Liver (tissue), 9 donors: Measurements from ENCODE around the gene PRLHR. TPM values are rescaled to one million over a fixed set of nuclear protein-coding genes. Genes with fewer than 3 reads are reported as not detected.

ENCODE experiments used
- DNase-seq: peaks from one replicate; pipeline ENCODE4 v3.0.0-alpha.2; 2017; ENCODE audit warnings: low spot score
- H3K27ac ChIP-seq, 2 donors: one replicate each; pipeline ENCODE4 v1.7.0; 2013; ENCODE audit warnings: inconsistent platforms in 2 of 2, low read length in 2 of 2, control low read depth in 1 of 2, low read depth in 1 of 2, mild to moderate bottlenecking in 1 of 2
- H3K27me3 ChIP-seq, 4 donors: one replicate each; pipeline versions ENCODE4 v1.6.1 to v1.7.0; 2013; ENCODE audit warnings: low read length in 3 of 4, inconsistent platforms in 1 of 4, mild to moderate bottlenecking in 1 of 4, moderate library complexity in 1 of 4; ENCODE audit not compliant: control insufficient read depth in 4 of 4, insufficient read depth in 4 of 4
- H3K36me3 ChIP-seq, 4 donors: one replicate each; pipeline versions ENCODE4 v1.6.1 to v1.7.0; 2013; ENCODE audit warnings: low read length in 3 of 4, mild to moderate bottlenecking in 3 of 4, low read depth in 1 of 4, moderate library complexity in 1 of 4; ENCODE audit not compliant: control insufficient read depth in 4 of 4, insufficient read depth in 3 of 4
- H3K4me1 ChIP-seq, 4 donors: one replicate each; pipeline versions ENCODE4 v1.6.1 to v1.7.0; 2013; ENCODE audit warnings: low read length in 3 of 4, mild to moderate bottlenecking in 3 of 4, moderate library complexity in 1 of 4; ENCODE audit not compliant: control insufficient read depth in 4 of 4, insufficient read depth in 4 of 4
- H3K4me3 ChIP-seq, 3 donors: one replicate each; pipeline versions ENCODE4 v1.6.1 to v1.7.0; 2013; ENCODE audit warnings: low read length in 3 of 3, control low read depth in 1 of 3, low read depth in 1 of 3, mild to moderate bottlenecking in 1 of 3
- H3K9ac ChIP-seq, 2 donors: one replicate each; pipeline ENCODE4 v1.7.0; 2013; ENCODE audit warnings: low read length in 2 of 2, mild to moderate bottlenecking in 2 of 2, moderate library complexity in 2 of 2, control low read depth in 1 of 2, low read depth in 1 of 2
- H3K9me3 ChIP-seq, 4 donors: one replicate each; pipeline versions ENCODE4 v1.6.1 to v1.7.0; 2013; ENCODE audit warnings: low read length in 3 of 4; ENCODE audit not compliant: control insufficient read depth in 4 of 4
- CTCF ChIP-seq: fragments of 150-350 bp; IDR thresholded peaks from 2 replicates; pipeline ENCODE4 v1.5.1; 2017; ENCODE audit warnings: improper control_type of control experiment, low read depth, low read length; ENCODE audit not compliant: missing input control
- FOXA1 ChIP-seq: IDR thresholded peaks from 2 replicates; pipeline ENCODE4 v1.6.1; 2016; ENCODE audit warnings: antibody characterized with exemption
- FOXA2 ChIP-seq: IDR thresholded peaks from 2 replicates; pipeline ENCODE4 v1.6.1; 2016; ENCODE audit warnings: antibody characterized with exemption
- GABPA ChIP-seq, 2 donors: IDR thresholded peaks in 1 of 2; conservative IDR thresholded peaks in 1 of 2; 2 replicates each; pipeline ENCODE4 v1.6.1; 2016; ENCODE audit warnings: antibody characterized with exemption in 2 of 2, mild to moderate bottlenecking in 1 of 2, moderate library complexity in 1 of 2
- HNF4A ChIP-seq, 2 donors: conservative IDR thresholded peaks; 2 replicates each; pipeline ENCODE4 v1.6.1; 2016; ENCODE audit warnings: antibody characterized with exemption in 2 of 2, mild to moderate bottlenecking in 2 of 2
- HNF4G ChIP-seq: IDR thresholded peaks from 2 replicates; pipeline ENCODE4 v1.6.1; 2016; ENCODE audit warnings: antibody characterized with exemption
- JUND ChIP-seq, 2 donors: IDR thresholded peaks; 2 replicates each; pipeline ENCODE4 v1.6.1; 2016; ENCODE audit warnings: antibody characterized with exemption in 2 of 2
- MAX ChIP-seq: IDR thresholded peaks from 2 replicates; pipeline ENCODE4 v1.6.1; 2016; ENCODE audit warnings: antibody characterized with exemption
- NR2F2 ChIP-seq: IDR thresholded peaks from 2 replicates; pipeline ENCODE4 v1.6.1; 2016; ENCODE audit warnings: antibody characterized with exemption
- RAD21 ChIP-seq, 2 donors: IDR thresholded peaks; 2 replicates each; pipeline ENCODE4 v1.6.1; 2016; ENCODE audit warnings: antibody characterized with exemption in 2 of 2, mild to moderate bottlenecking in 2 of 2
- RXRA ChIP-seq, 2 donors: IDR thresholded peaks; 2 replicates each; pipeline ENCODE4 v1.6.1; 2017 to 2018; ENCODE audit warnings: antibody characterized with exemption in 2 of 2, mild to moderate bottlenecking in 1 of 2
- SP1 ChIP-seq: IDR thresholded peaks from 2 replicates; pipeline ENCODE4 v1.6.1; 2018; ENCODE audit warnings: antibody characterized with exemption, mild to moderate bottlenecking
- TAF1 ChIP-seq: conservative IDR thresholded peaks from 2 replicates; pipeline ENCODE4 v1.6.1; 2016; ENCODE audit warnings: antibody characterized with exemption, mild to moderate bottlenecking
- YY1 ChIP-seq: IDR thresholded peaks from 2 replicates; pipeline ENCODE4 v1.6.1; 2016; ENCODE audit warnings: antibody characterized with exemption, mild to moderate bottlenecking
- ZBTB33 ChIP-seq: IDR thresholded peaks from 2 replicates; pipeline ENCODE4 v1.6.1; 2016; ENCODE audit warnings: antibody characterized with exemption
- WGBS: extraction: QIAGEN DNeasy Blood & Tissue Kit; methylation state at CpG from one replicate; pipeline ENCODE4 v1.1.7; 2013; 5-methylcytosine and 5-hydroxymethylcytosine counted together
- polyA plus RNA-seq, 2 donors: library from polyadenylated mRNA; stranded (reverse) in 1 of 2; unstranded in 1 of 2; fragments of 200-250 nt in 1 of 2; fragments of >200 nt in 1 of 2; fragmentation: Nextera tagmentation in 1 of 2; extraction: Ambion mirVana in 1 of 2; gene quantifications; one replicate each; pipeline versions ENCODE4 v1.2.1 to v1.2.3, GENCODE V29; 2013 to 2015
- total RNA-seq, 2 donors: library from RNA; depleted of rRNA; stranded (reverse); fragments of >200 nt; gene quantifications; one replicate each; pipeline ENCODE4 v1.2.3, GENCODE V29; 2014
- TF ChIP-seq, protein P1 (sequence below): IDR thresholded peaks from 2 replicates; pipeline ENCODE4 v1.6.1; 2016; ENCODE audit warnings: antibody characterized with exemption
- TF ChIP-seq, protein P2 (sequence below): IDR thresholded peaks from 2 replicates; pipeline ENCODE4 v1.6.1; 2016; ENCODE audit warnings: antibody characterized with exemption, mild to moderate bottlenecking
- donor health status: healthy.
- donor health status: healthy.
- donor health status: healthy.
- donor health status: healthy.
- donor health status: healthy.

The PRLHR gene
- total and polyA plus RNA-seq, 4 donors, result under 0.01 to 0.08 TPM; not detected in 2

DNA sequence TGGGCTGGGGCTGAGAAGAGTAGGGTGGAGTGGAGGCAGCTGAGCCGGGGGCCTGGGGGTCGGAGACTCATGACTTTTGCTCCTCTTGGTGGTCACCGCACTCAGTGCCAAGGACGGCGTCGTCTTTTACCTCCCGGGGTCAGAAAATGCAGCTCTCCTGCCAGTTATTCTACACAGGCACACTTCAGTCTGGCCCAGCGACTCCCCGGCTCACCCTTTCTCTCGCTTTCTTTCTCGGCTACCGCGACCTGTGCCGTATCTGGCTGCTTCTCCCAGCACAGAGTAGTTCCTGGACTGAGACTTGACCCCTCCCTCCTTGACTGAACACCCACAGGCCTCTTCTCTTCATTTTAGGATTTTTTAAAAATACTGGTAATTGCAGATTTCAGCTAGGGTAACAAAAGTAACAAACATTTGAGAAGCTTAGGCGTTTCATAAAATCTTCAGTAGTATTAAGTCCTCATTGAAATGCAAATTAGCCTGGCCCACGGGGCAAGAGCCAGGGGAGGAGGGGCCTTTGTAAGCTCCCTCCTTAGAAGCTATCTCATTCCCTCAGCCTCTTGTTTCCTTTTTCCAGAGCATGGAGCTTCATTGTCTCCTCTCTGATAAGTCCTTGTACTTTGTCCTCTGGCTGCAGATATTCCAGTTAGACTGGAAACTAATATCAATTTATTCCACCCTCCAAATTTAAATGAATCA is 1.1 kb upstream of the PRLHR start:
- TF ChIP-seq, protein P1, sequence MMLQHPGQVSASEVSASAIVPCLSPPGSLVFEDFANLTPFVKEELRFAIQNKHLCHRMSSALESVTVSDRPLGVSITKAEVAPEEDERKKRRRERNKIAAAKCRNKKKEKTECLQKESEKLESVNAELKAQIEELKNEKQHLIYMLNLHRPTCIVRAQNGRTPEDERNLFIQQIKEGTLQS, result no peak
- TF ChIP-seq NR2F2 (no peak), YY1 (no peak), FOXA2 (no peak), HNF4G (no peak), HNF4A (conservative IDR thresholded peaks at IDR 0.05) (no peak), JUND (IDR thresholded peaks at IDR 0.05) (no peak), RXRA (IDR thresholded peaks at IDR 0.05) (no peak), TAF1 (no peak), RAD21 (IDR thresholded peaks at IDR 0.05) (no peak)
- TF ChIP-seq, protein P2, sequence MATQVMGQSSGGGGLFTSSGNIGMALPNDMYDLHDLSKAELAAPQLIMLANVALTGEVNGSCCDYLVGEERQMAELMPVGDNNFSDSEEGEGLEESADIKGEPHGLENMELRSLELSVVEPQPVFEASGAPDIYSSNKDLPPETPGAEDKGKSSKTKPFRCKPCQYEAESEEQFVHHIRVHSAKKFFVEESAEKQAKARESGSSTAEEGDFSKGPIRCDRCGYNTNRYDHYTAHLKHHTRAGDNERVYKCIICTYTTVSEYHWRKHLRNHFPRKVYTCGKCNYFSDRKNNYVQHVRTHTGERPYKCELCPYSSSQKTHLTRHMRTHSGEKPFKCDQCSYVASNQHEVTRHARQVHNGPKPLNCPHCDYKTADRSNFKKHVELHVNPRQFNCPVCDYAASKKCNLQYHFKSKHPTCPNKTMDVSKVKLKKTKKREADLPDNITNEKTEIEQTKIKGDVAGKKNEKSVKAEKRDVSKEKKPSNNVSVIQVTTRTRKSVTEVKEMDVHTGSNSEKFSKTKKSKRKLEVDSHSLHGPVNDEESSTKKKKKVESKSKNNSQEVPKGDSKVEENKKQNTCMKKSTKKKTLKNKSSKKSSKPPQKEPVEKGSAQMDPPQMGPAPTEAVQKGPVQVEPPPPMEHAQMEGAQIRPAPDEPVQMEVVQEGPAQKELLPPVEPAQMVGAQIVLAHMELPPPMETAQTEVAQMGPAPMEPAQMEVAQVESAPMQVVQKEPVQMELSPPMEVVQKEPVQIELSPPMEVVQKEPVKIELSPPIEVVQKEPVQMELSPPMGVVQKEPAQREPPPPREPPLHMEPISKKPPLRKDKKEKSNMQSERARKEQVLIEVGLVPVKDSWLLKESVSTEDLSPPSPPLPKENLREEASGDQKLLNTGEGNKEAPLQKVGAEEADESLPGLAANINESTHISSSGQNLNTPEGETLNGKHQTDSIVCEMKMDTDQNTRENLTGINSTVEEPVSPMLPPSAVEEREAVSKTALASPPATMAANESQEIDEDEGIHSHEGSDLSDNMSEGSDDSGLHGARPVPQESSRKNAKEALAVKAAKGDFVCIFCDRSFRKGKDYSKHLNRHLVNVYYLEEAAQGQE, result no peak
- 6% methylated on average over 16 of the region's 16 CpGs for WGBS
- Histone ChIP-seq H3K4me1 (peaks cover 0 to 6% (median 3%) of the 10 kb centered on the region in 4 donors), H3K27ac (no peak overlapping the region), H3K27me3 (peaks cover 0 to 26% (median 4%) of the 10 kb centered on the region in 4 donors), H3K36me3 (no peaks in the 10 kb centered on the region), H3K9me3 (peaks cover 0 to 23% (median 1%) of the 10 kb centered on the region in 4 donors), H3K4me3 (no peak overlapping the region), H3K9ac (no peak overlapping the region)
- no peak for DNase-seq

DNA sequence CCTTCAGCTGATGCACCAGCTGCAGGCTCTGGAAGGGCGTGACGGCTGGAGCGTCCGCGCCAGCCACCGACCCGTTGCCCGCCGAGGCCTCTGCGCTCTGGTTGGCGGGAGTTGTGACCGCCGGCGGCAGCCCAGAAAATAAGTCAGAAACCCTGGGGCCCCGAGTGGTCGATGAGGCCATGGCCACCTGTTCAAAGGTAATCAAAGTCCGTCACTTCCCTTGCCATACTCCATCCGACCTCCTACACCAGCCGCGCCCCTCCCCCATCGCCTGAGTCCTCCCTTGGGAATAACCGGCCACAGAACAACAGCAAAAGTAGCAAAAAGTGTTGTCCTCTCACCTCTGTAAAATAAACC is 406 bp downstream of the PRLHR start:
- H3K9me3 ChIP-seq, result peaks cover 0 to 23% (median 1%) of the 10 kb centered on the region in 4 donors
- H3K9ac ChIP-seq, result no peak overlapping the region
- no peak overlapping the region for H3K27ac ChIP-seq
- no peak overlapping the region for H3K4me3 ChIP-seq
- whole genome bisulfite sequencing, result 21% methylated on average over 22 of the region's 22 CpGs
- TF ChIP-seq MAX (no peak), FOXA2 (no peak), ZBTB33 (no peak), HNF4A (conservative IDR thresholded peaks at IDR 0.05) (no peak), NR2F2 (no peak), CTCF (no peak), GABPA (IDR thresholded peaks at IDR 0.05 in 1 of 2, conservative IDR thresholded peaks at IDR 0.05 in 1 of 2) (no peak), RAD21 (IDR thresholded peaks at IDR 0.05) (no peak), SP1 (no peak), HNF4G (no peak), TAF1 (no peak), YY1 (no peak), FOXA1 (no peak)
- TF ChIP-seq, protein P1, result no peak
- TF ChIP-seq, protein P2, result no peak
- no peak for DNase-seq
- H3K36me3 ChIP-seq, result no peaks in the 10 kb centered on the region
- peaks cover 0 to 6% (median 3%) of the 10 kb centered on the region in 4 donors for H3K4me1 ChIP-seq
- H3K27me3 ChIP-seq, result peaks cover 0 to 26% (median 4%) of the 10 kb centered on the region in 4 donors
